Coronary artery (tissue), 2 donors: Measurements from ENCODE around the gene POTED.
"Not testable (repeated sequence)": the region's sequence is repeated elsewhere in the genome, so short reads cannot be mapped to it uniquely, and the experiment has no call there.

Experiments used
- DNase-seq: peaks from one replicate; pipeline ENCODE4 v3.0.0-alpha.2; 2017; ENCODE audit warnings: low spot score
- H3K27ac ChIP-seq, 2 donors: fragments of 200-600 bp; sonication (generic); one replicate each; pipeline ENCODE4 v1.5.1; 2016 to 2019
- H3K4me3 ChIP-seq: fragments of 200-600 bp; sonication (generic); 2 replicates; pipeline ENCODE4 v1.5.1; 2016; ENCODE audit warnings: mild to moderate bottlenecking, moderate library complexity

POTED gene

DNA sequence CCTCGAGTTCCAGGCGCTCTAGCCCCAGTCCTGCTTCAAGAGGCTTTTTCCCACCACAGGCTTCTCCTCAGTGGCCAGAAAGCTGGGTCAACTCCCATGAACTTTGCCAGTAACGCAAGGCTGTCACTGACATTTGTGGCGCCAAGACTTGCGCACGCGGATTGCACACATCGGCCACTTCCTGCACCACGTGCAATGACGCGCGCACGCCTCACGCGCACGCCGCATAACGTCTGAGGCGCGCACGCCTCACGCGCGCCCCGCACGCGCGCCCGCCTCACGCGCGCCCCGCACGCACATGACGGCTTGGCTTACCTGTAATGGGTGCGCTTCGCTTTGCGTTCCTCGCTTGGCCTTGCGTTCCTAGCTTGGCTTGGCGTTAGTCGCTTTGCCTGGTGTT, at the start of gene POTED:
Gene POTED, plus strand, starts transcription at position 301 of the 400 bp plus-strand sequence. CDS start 452 bp downstream, outside the sequence.
- H3K4me3 ChIP-seq, DNase-seq, H3K27ac ChIP-seq: not testable (repeated sequence)

DNA sequence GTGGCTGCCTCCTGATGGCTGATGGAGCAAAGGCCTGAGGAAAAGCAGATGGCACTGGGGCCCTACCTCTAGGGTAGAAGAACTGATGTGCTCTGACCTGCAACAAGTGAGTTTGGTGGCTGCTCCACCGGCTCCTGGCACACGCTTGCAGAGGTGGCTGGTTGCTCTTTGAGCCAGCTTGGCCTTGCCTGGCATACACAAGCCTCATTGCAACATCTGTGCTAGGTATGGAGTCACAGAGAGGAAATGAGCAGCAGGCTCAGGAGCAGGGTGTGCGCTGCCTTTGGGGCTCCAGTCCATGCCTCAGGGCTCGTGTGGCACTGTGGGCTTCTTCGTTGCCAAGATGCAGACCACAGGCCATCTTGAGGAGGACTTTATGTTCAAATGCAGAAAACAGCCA, 40.5 kb downstream of the POTED start:
- not testable (repeated sequence) for DNase-seq, H3K4me3 ChIP-seq, H3K27ac ChIP-seq

DNA sequence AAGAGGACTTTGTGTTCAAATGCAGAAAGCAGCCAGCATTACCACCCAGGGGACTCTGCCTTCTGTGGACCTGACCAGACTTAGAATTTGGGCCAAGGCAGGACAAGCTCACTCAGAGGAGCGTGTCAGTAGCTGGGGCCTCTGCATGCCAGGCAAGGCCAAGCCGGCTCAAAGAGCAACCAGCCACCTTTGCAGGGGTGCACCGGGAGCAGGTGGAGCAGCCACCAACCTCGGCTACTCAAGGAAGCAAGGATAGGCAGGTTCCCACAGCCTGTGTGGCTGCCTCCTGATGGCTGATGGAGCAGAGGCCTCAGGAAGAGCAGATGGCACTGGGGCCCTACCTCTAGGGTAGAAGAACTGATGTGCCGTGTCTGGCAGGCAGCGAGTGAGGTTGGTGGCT, 42.2 kb downstream of the POTED start:
- H3K4me3 ChIP-seq, H3K27ac ChIP-seq: not testable (repeated sequence)
- peak; percentile 3 for DNase-seq
